IMR-90 (cell line): ENCODE results near the gene PARD3.

Experiments
- BHLHE40 ChIP-seq: fragments of 150-350 bp; IDR thresholded peaks from 2 replicates; pipeline ENCODE4 v1.6.1; 2016; ENCODE audit warnings: mild to moderate bottlenecking, low read depth, low read length
- CTCF ChIP-seq: conservative IDR thresholded peaks from 2 replicates; pipeline ENCODE4 v1.5.1; 2012; ENCODE audit warnings: mild to moderate bottlenecking, low read depth, low read length, improper control_type of control experiment
- FOS ChIP-seq: fragments of 150-350 bp; IDR thresholded peaks from 2 replicates; pipeline ENCODE4 v1.6.1; 2016; ENCODE audit warnings: low read depth, low read length
- MAFK ChIP-seq: IDR thresholded peaks from 2 replicates; pipeline ENCODE4 v1.6.1; 2012; ENCODE audit warnings: low read depth, low read length, improper control_type of control experiment
- MAZ ChIP-seq: IDR thresholded peaks from 2 replicates; pipeline ENCODE4 v1.6.1; 2012; ENCODE audit warnings: low read depth, mild to moderate bottlenecking, low read length, improper control_type of control experiment, moderate library complexity, borderline replicate concordance
- MXI1 ChIP-seq: IDR thresholded peaks from 2 replicates; pipeline ENCODE4 v1.6.1; 2012; ENCODE audit warnings: low read depth, mild to moderate bottlenecking, low read length, moderate library complexity, borderline replicate concordance
- POLR2A ChIP-seq: IDR thresholded peaks from 2 replicates; pipeline ENCODE4 v1.6.1; 2012; ENCODE audit warnings: mild to moderate bottlenecking, low read depth, low read length
- RFX5 ChIP-seq: IDR thresholded peaks from 2 replicates; pipeline ENCODE4 v1.8.0; 2012; ENCODE audit warnings: low read depth, mild to moderate bottlenecking, low read length, moderate library complexity
- SMC3 ChIP-seq: fragments of 150-350 bp; IDR thresholded peaks from 2 replicates; pipeline ENCODE4 v1.6.1; 2016; ENCODE audit warnings: low read depth, mild to moderate bottlenecking, antibody characterized with exemption, low read length, moderate library complexity

- TF ChIP-seq BHLHE40 (no peak), CTCF (peak; percentile 97), MAZ (no peak), POLR2A (0 out of 2 replicates have a peak, but pooled peaks have one; percentile 27), RFX5 (no peak), MAFK (no peak), MXI1 (no peak), SMC3 (peak; percentile 94), FOS (no peak)
Observed at GRCh38 chr10:34638406-34639054, 176.6 kb downstream of the PARD3 start.
